Measurements from ENCODE around the gene DDX17.

DDX17 gene

GRCh38 chr22:38461414-38462081 is 44.6 kb downstream of the DDX17 start:
- ChIA-PET POLR2A (interaction anchor here (0.5 to 2.1 kb wide), 7 partner anchors 10 to 146 kb away, joined by 3 to 7 read pairs (median 4); no protein-coding TSS in a partner anchor), CTCF (interaction anchor here (0.7 to 2.0 kb wide), 3 partner anchors 10 to 27 kb away, joined by 3 to 8 read pairs (median 4); no protein-coding TSS in a partner anchor)
- peak; percentile 99 for DNase-seq (ENCODE audit: extremely low spot score)
- TF ChIP-seq FOXK2 (IDR thresholded peaks at IDR 0.05) (no peak), TARDBP (IDR thresholded peaks at IDR 0.05) (no peak), ELF4 (IDR thresholded peaks at IDR 0.05) (no peak), FOXA1 (IDR thresholded peaks at IDR 0.05) (no peak), PKNOX1 (IDR thresholded peaks at IDR 0.05) (peak; percentile 76), NFRKB (IDR thresholded peaks at IDR 0.05) (no peak), HDGF (IDR thresholded peaks at IDR 0.05; ENCODE audit: borderline replicate concordance) (0 out of 2 replicates have a peak, but pooled peaks have one; percentile 68), SP1 (IDR thresholded peaks at IDR 0.05) (no peak), BHLHE40 (IDR thresholded peaks at IDR 0.05; ENCODE audit: borderline replicate concordance) (no peak), FOXM1 (IDR thresholded peaks at IDR 0.05; ENCODE audit: borderline replicate concordance) (peak; percentile 42; the same call in 1 of the 2 replicates), LEF1 (IDR thresholded peaks at IDR 0.05; ENCODE audit: borderline replicate concordance) (no peak), CTBP1 (IDR thresholded peaks at IDR 0.05; ENCODE audit: borderline replicate concordance) (peak; percentile 78; the same call in 1 of the 2 replicates), L3MBTL2 (conservative IDR thresholded peaks at IDR 0.05) (peak; percentile 87), ZNF384 (IDR thresholded peaks at IDR 0.05) (no peak), SUZ12 (IDR thresholded peaks at IDR 0.05) (no peak), ARNT (IDR thresholded peaks at IDR 0.05) (no peak)

GRCh38 chr22:38461057-38461413 is 45.1 kb downstream of the DDX17 start:
- ChIA-PET CTCF (interaction anchor here (0.7 to 0.9 kb wide), 2 partner anchors 26 to 180 kb away, joined by 3 read pairs; no protein-coding TSS in a partner anchor), POLR2A (interaction anchor here (0.5 to 2.0 kb wide), 4 partner anchors 14 to 145 kb away, joined by 3 to 6 read pairs (median 3); no protein-coding TSS in a partner anchor)
- no peak for TF ChIP-seq HDGF (IDR thresholded peaks at IDR 0.05; ENCODE audit: borderline replicate concordance)
- TF ChIP-seq PKNOX1 (IDR thresholded peaks at IDR 0.05), result no peak
- 0 out of 2 replicates have a peak, but pooled peaks have one; percentile 49 for TF ChIP-seq LEF1 (IDR thresholded peaks at IDR 0.05; ENCODE audit: borderline replicate concordance)
- TF ChIP-seq SP1 (IDR thresholded peaks at IDR 0.05), result no peak
- no peak for TF ChIP-seq FOXK2 (IDR thresholded peaks at IDR 0.05)
- TF ChIP-seq FOXM1 (IDR thresholded peaks at IDR 0.05; ENCODE audit: borderline replicate concordance), result no peak
- TF ChIP-seq SUZ12 (IDR thresholded peaks at IDR 0.05), result no peak
- TF ChIP-seq TARDBP (IDR thresholded peaks at IDR 0.05), result no peak
- TF ChIP-seq ZNF384 (IDR thresholded peaks at IDR 0.05), result no peak
- DNase-seq (ENCODE audit: extremely low spot score), result no peak

GRCh38 chr22:38460426-38460840 is 45.7 kb downstream of the DDX17 start:
- TF ChIP-seq SUZ12 (IDR thresholded peaks at IDR 0.05) (no peak), HDGF (IDR thresholded peaks at IDR 0.05; ENCODE audit: borderline replicate concordance) (no peak), ARNT (IDR thresholded peaks at IDR 0.05) (no peak)
- POLR2A ChIA-PET, result interaction anchor here (1.0 kb wide), 1 partner anchor 9 kb away, joined by 3 read pairs; no protein-coding TSS in a partner anchor
- CTCF ChIA-PET, result interaction anchor here (0.7 to 0.9 kb wide), 2 partner anchors 26 to 179 kb away, joined by 3 read pairs; no protein-coding TSS in a partner anchor
- DNase-seq (ENCODE audit: extremely low spot score), result no peak

DNA sequence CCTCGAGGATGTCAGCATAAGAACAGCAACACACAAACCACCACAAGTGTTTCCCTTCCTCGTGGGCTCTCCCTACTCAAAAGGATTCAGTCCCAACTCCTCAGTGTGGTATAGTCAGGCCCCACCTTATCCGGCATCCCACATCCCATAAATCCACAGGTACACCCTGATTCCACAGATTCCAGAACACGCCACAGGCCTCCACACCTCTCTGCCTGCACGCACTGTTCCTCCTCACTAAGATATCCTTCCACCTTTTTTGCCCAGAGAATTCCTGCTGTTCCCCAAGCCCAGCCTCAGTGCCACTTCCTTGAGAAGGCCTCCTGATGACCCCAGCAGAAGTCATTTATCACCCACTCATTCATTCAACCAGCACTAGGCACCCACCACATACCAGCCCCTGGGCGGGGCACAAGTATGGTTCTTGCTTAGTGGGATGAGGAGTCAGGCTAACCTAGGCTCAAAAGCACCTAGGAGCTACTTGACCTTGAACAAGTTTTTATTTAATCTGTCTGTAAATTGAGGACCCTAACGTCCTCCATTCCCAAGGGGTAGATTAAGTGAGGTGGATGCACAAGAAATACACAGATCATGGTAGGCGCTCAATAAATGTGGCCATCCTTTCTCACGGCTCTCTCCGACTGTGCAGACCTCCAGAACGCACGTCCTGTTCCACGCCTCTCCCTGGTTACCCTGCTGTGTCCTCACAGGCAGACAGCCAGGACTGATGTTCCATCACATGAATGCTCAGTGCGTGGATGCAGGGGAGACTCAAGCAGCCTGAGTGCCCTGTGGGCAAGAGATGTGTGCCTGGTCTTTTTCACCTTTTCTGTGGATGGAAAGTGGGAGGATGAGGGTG is 49.0 kb downstream of the DDX17 start:
- no peak for DNase-seq (ENCODE audit: extremely low spot score)
- ChIA-PET POLR2A (interaction anchor here (1.0 to 1.1 kb wide), 2 partner anchors 11 to 33 kb away, joined by 3 to 5 read pairs; no protein-coding TSS in a partner anchor), CTCF (no interaction called here)
- TF ChIP-seq BHLHE40 (IDR thresholded peaks at IDR 0.05; ENCODE audit: borderline replicate concordance) (no peak), ZNF384 (IDR thresholded peaks at IDR 0.05) (no peak), LEF1 (IDR thresholded peaks at IDR 0.05; ENCODE audit: borderline replicate concordance) (no peak), SP1 (IDR thresholded peaks at IDR 0.05) (no peak), ARNT (IDR thresholded peaks at IDR 0.05) (no peak), CTBP1 (IDR thresholded peaks at IDR 0.05; ENCODE audit: borderline replicate concordance) (no peak), FOXA1 (IDR thresholded peaks at IDR 0.05) (no peak), SUZ12 (IDR thresholded peaks at IDR 0.05) (no peak), TARDBP (IDR thresholded peaks at IDR 0.05) (no peak), L3MBTL2 (conservative IDR thresholded peaks at IDR 0.05) (no peak), PKNOX1 (IDR thresholded peaks at IDR 0.05) (no peak), FOXM1 (IDR thresholded peaks at IDR 0.05; ENCODE audit: borderline replicate concordance) (no peak), HDGF (IDR thresholded peaks at IDR 0.05; ENCODE audit: borderline replicate concordance) (no peak), NFRKB (IDR thresholded peaks at IDR 0.05) (no peak)

GRCh38 chr22:38456272-38456835 is 49.8 kb downstream of the DDX17 start:
- DNase-seq (ENCODE audit: extremely low spot score), result no peak
- TF ChIP-seq NFRKB (IDR thresholded peaks at IDR 0.05), result no peak
- no peak for TF ChIP-seq TARDBP (IDR thresholded peaks at IDR 0.05)
- no peak for TF ChIP-seq HDGF (IDR thresholded peaks at IDR 0.05; ENCODE audit: borderline replicate concordance)
- no peak for TF ChIP-seq FOXM1 (IDR thresholded peaks at IDR 0.05; ENCODE audit: borderline replicate concordance)
- TF ChIP-seq SP1 (IDR thresholded peaks at IDR 0.05), result no peak
- TF ChIP-seq CTBP1 (IDR thresholded peaks at IDR 0.05; ENCODE audit: borderline replicate concordance), result no peak
- no peak for TF ChIP-seq SUZ12 (IDR thresholded peaks at IDR 0.05)
- no peak for TF ChIP-seq ZNF384 (IDR thresholded peaks at IDR 0.05)
- TF ChIP-seq FOXK2 (IDR thresholded peaks at IDR 0.05), result no peak
- no peak for TF ChIP-seq ARNT (IDR thresholded peaks at IDR 0.05)
- TF ChIP-seq FOXA1 (IDR thresholded peaks at IDR 0.05), result no peak
- TF ChIP-seq ELF4 (IDR thresholded peaks at IDR 0.05), result no peak
- no peak for TF ChIP-seq BHLHE40 (IDR thresholded peaks at IDR 0.05; ENCODE audit: borderline replicate concordance)
- TF ChIP-seq L3MBTL2 (conservative IDR thresholded peaks at IDR 0.05), result no peak
- TF ChIP-seq LEF1 (IDR thresholded peaks at IDR 0.05; ENCODE audit: borderline replicate concordance), result no peak
- POLR2A ChIA-PET, result interaction anchor here (1.0 to 1.1 kb wide), 2 partner anchors 14 to 34 kb away, joined by 3 to 4 read pairs; no protein-coding TSS in a partner anchor
- CTCF ChIA-PET, result no interaction called here

Data from HEK293T (cell line).